SK-MEL-5 (cell line): ENCODE data around the gene FAHD1. TPM values are rescaled to one million over a fixed set of nuclear protein-coding genes. Genes with fewer than 3 reads are reported as not detected.

ENCODE experiments used
- DNase-seq: peaks from one replicate; pipeline ENCODE4 v3.0.0-alpha.2; 2016; ENCODE audit warnings: low read depth, low spot score
- in situ Hi-C: cut with HindIII; loops from 2 replicates; pipeline ENCODE4 v1.10.0; 2016; ENCODE audit warnings: low sequenced_read_pairs, high pct_unique_total_duplicates, low pct_unique_long_range_greater_than_20kb
- total RNA-seq: library from RNA; depleted of rRNA; stranded (reverse); fragments of >200 nt; shearing (Covaris generic); gene quantifications from 2 replicates; pipeline ENCODE4 v1.2.3, GENCODE V29; 2014

Gene FAHD1
- total RNA-seq, 1 experiment from 2014 or later, result 96.5 TPM

GRCh38 chr16:1825381-1825863 lies 1.6 kb upstream of the FAHD1 start:
- DNase-seq, result no peak
- in situ Hi-C loops, result no loop called here

- in situ Hi-C loops, result no loop called here
- DNase-seq, result peak; percentile 41
Measured at GRCh38 chr16:1825864-1826690, 929 bp upstream of the FAHD1 start.

DNA sequence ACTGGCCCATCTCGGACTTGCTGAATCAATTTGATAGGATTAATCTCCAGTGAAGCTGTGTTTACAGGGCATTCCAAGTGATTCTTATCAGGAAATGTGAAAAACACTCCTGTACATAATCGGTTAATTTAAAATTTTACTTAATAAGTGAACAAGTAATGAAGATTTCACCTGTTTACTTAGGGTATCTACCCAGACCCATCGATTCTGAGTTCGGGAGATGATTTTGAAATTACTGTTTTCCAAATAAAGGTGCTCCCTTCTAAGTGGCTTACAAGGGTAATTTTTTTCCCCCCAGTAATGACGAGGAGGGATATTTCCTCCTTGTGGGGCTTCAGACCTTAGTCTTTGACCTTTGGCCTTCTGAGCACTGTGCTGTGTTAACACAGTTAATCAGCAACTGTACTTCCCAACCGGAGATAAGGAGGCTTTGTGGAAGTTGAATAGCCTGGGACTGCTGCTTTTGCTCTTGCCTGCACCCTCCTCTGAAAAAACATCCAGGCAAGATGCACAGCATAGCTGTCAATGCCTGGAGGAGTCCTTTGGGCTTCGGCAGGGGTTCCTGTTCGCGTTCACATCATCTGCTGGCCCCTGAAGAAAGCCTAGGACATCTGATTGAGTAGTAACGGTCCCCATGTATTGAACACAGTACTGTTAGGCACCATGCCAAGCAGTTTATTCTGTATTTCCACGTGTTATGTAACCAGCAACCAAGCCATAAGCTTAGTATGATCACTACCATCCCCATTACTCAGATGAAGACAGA lies 1.8 kb downstream of the FAHD1 start:
- DNase-seq, result no peak
- in situ Hi-C loops, result no loop called here

DNA sequence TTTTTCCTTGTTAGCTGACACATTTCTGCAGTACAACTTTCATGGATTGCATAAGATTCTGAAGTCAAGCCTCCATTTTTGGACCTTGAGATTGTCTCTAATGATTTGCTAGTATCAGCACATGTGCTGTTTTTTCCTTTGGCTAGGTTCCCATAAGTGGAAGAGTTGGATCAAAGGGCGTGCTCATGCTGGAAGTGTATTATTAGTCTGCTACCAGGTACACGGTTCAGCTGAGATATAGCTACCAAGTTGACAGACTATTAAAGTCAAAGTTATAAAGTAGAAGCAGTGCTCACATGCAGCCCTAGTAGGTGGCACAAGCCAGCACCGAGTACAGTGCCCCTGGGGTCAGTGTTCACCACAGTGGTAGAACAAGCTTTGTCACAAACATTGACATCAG lies 3.2 kb downstream of the FAHD1 start:
- no peak for DNase-seq
- in situ Hi-C loops, result no loop called here

- DNase-seq, result no peak
- in situ Hi-C loops, result no loop called here
Measured at GRCh38 chr16:1831186-1832075, 4.4 kb downstream of the FAHD1 start.

GRCh38 chr16:1832838-1833454 lies 5.9 kb downstream of the FAHD1 start:
- DNase-seq, result no peak
- in situ Hi-C loops, result no loop called here

GRCh38 chr16:1834096-1834495 lies 7.1 kb downstream of the FAHD1 start:
- in situ Hi-C loops, result no loop called here
- no peak for DNase-seq

DNA sequence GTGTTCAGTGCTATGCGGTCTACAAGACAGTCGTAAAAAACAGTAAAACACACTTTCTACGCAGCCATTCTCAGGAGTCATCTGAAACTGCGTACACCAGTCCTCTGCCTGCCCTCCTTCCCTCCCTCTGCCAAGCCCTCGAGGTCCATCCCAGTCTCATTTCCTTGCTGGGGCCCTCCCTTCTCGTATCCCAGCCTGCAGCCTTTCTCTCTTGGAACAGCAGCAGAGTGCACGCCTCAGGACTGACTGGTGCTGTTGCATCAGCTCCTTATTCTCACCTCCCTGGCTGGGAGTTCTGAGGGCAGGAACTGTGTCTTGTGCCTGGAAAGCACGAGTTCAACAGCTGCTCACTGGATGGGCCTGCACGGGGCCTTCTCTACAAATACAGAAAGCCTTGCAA lies 12.5 kb downstream of the FAHD1 start:
- in situ Hi-C loops, result no loop called here
- DNase-seq, result peak; percentile 98

DNA sequence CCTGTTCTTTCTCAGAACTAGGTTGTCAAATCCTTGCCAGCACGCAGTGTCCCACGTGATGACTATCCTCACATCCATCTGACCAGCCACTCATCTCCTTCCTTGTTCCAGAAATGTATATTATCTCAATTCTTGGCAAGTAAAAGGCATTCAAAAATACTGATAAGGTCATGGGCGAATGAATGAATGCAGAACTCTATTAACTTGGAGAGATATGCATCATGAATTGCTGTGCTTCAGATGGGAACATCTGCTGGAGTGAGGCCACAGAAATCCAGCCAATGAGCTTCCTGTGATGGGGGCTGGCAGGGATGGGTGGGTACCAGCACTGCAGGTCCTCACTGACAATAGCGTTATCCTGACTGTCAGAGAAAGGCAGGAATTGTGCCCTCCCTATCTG lies 19.0 kb downstream of the FAHD1 start:
- in situ Hi-C loops, result no loop called here
- no peak for DNase-seq

DNA sequence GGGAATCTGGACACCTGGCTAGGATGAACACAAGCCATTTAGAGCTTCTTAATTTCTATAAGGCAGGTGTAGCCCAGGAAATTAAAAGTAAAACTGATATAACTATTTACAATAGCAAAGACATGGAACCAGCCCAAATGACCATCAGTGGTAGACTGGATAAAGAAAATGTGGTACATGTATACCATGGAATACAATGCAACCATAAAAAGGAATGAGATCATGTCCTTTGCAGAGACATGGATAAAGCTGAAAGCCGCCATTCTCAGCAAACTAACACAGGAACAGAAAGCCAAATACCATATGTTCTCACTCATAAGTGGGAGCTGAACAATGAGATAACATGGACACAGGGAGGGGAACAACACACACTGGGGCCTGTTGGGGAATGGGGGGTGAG lies 19.4 kb downstream of the FAHD1 start:
- in situ Hi-C loops, result no loop called here
- no peak for DNase-seq

DNA sequence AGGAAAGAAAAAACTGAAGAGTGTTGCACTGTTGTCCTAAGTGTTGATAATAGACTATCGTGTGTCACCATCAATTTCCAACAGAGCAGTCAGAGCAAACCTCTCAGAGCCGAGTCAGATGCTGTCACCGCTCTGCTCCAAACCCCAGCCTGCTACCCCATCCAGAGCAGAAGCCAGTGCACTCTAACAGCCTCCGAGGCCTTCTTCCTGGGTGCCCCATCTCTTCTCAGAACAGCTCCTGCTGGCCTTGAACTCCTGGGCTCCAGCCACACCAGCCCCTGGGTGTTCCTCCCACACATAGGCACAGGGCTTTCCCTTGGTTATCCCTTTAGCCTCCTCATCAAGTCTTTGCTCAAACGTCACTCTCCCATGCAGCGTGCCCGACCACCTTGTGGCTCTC lies 24.0 kb downstream of the FAHD1 start:
- no peak for DNase-seq

GRCh38 chr16:1851793-1852192 lies 24.8 kb downstream of the FAHD1 start:
- no peak for DNase-seq
- in situ Hi-C loops, result no loop called here

More for the DNA sequence above, 24.0 kb downstream of the FAHD1 start:
- in situ Hi-C loops, result no loop called here

GRCh38 chr16:1857433-1858097 lies 30.6 kb downstream of the FAHD1 start:
- in situ Hi-C loops, result no loop called here
- DNase-seq, result no peak

DNA sequence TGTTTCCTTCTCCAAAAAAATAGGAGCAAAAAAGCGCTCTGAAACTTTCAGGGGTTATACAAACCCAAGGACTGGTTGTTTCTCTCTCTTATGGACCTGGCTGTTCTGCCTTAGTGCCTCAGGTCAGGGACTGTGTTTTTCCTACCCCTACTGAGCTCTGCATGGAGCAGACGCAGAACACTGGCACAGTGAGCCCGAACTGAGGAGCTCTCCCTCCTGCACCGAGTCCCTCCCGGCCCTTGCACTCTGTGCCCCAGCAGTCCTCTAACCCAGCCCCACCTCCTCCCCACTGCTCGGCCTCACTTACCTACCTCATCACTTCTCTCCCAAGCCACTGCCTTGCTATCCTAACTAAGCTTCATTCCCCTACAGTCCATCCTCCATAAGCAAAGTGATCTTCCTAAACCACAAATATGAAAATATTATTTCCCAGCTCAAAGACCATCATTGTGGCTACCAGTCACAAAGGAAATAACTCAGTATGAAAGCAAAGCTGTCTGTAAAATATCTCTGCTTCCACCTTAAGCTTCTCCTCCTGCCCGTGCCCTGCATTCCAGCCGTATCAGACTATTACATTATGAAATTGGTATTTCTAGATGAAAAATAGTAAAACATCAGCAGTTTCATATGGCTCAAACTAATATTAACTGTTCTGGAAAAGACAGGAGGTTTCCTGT lies 31.3 kb downstream of the FAHD1 start:
- in situ Hi-C loops, result no loop called here
- no peak for DNase-seq

DNA sequence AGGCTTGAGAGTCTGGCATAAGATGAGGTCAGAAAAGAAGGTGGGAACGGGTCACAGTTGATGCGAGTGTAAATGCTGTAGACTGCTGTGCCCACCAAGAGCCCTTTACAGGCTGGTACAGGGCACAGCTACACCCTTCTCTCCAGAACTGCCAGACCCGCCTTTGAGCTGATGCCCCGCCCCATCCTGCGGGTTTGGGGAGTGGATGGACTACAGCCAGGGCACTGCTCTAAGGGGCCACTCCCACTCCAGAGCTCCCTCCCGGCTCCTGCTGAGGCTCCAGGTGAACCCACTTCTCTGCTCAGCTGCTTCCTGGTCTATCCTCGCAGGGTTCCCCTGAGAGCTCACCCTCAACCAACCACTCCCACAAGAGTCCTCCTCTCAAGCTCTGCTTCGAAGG lies 32.6 kb downstream of the FAHD1 start:
- DNase-seq, result no peak
- in situ Hi-C loops, result no loop called here

DNA sequence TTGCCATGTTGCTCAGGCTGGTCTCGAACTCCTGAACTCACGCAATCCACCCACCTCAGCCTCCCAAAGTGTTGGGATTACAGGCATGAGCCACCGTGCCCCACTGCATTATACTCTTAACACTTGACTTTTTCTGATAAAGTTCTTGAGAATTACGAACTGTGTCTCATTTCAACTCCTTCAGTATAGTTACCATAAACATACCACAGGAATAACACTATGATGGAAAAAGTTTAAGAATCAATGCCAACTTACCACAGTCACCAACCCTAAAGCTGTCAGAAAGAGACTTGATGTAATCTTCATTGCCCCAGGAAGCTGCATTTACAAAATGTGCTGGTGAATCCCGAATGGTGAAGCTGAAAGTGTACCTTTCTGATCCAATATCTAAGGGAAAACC lies 34.7 kb downstream of the FAHD1 start:
- in situ Hi-C loops, result no loop called here
- no peak for DNase-seq

DNA sequence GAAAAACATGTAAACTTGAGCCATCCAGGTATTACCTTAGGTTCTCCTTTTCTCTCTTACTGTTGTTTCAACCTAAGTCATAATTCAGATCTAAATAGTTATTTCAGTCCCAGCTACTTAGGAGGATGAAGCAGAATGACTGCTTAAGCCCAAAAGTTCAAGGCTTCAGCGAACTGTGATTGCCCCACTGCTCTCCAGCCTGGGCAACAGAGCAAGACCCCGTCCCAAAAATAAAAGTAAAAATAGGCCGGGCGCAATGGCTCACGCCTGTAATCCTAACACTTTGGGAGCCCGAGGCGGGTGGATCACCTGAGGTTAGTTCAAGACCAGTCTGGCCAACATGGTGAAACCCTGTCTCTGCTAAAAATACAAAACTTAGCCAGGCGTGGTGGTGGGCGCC lies 35.4 kb downstream of the FAHD1 start:
- in situ Hi-C loops, result no loop called here
- no peak for DNase-seq
